ENCODE data around the gene SLC15A4.

SLC15A4 gene

GRCh38 chr12:128823916-128824839 lies at the start of gene SLC15A4:
Gene SLC15A4 (minus strand): TSS chr12:128823958. CDS start chr12:128823943, 15 bp downstream.
- TF ChIP-seq, protein P1, sequence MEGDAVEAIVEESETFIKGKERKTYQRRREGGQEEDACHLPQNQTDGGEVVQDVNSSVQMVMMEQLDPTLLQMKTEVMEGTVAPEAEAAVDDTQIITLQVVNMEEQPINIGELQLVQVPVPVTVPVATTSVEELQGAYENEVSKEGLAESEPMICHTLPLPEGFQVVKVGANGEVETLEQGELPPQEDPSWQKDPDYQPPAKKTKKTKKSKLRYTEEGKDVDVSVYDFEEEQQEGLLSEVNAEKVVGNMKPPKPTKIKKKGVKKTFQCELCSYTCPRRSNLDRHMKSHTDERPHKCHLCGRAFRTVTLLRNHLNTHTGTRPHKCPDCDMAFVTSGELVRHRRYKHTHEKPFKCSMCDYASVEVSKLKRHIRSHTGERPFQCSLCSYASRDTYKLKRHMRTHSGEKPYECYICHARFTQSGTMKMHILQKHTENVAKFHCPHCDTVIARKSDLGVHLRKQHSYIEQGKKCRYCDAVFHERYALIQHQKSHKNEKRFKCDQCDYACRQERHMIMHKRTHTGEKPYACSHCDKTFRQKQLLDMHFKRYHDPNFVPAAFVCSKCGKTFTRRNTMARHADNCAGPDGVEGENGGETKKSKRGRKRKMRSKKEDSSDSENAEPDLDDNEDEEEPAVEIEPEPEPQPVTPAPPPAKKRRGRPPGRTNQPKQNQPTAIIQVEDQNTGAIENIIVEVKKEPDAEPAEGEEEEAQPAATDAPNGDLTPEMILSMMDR (IDR thresholded peaks at IDR 0.05): peak; percentile 20
- no peaks in the 10 kb centered on the region for H3K27me3 ChIP-seq
- H3K4me1 ChIP-seq (ENCODE audit: control insufficient read depth in 1 of 2, insufficient read depth in 1 of 2, low read depth in 1 of 2, low read length in 1 of 2): peaks cover 78 to 85% of the 10 kb centered on the region in 2 experiments
- H3K27ac ChIP-seq: peak within 1 kb of the TSS; percentile 98
- peak within 1 kb of the TSS; percentile 83 to 90 for H3K4me3 ChIP-seq (ENCODE audit: low read depth in 1 of 2, low read length in 1 of 2)
- peaks cover 5% of the 10 kb centered on the region for H3K36me3 ChIP-seq
- H3K9me3 ChIP-seq: no peaks in the 10 kb centered on the region

DNA sequence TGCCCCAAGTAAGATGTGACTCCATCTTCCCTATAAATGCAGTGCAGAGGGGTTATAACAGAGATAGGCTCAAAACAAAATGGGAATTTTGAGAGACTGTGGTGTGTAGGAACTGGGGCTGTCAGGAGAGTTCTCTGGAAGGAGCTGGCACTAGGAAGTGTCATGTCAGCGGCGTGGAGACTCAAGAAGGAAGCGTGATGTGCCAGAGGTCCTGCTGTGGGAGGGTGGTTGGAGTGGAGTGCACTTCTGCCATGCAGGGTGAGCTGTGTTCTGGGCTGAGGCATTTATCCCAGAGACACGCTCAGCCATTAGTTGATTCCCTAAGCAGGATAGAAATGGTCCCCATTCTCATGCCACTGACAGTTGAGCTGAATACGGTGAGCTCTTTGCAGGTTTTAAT lies 48.5 kb upstream of the SLC15A4 start:
- H3K27me3 ChIP-seq: no peaks in the 10 kb centered on the region
- H3K9me3 ChIP-seq: no peaks in the 10 kb centered on the region
- H3K4me3 ChIP-seq (ENCODE audit: low read depth in 1 of 2, low read length in 1 of 2): no peak overlapping the region
- H3K4me1 ChIP-seq (ENCODE audit: control insufficient read depth in 1 of 2, insufficient read depth in 1 of 2, low read depth in 1 of 2, low read length in 1 of 2): peaks cover 8 to 11% of the 10 kb centered on the region in 2 experiments
- H3K36me3 ChIP-seq: peaks cover 54% of the 10 kb centered on the region
- TF ChIP-seq, protein P1 (IDR thresholded peaks at IDR 0.05): no peak
- peak overlapping the region; percentile 30 for H3K27ac ChIP-seq

- no peak overlapping the region for H3K4me3 ChIP-seq (ENCODE audit: low read depth in 1 of 2, low read length in 1 of 2)
These were observed 47.7 kb upstream of the SLC15A4 start for GRCh38 chr12:128871516-128871892.

DNA sequence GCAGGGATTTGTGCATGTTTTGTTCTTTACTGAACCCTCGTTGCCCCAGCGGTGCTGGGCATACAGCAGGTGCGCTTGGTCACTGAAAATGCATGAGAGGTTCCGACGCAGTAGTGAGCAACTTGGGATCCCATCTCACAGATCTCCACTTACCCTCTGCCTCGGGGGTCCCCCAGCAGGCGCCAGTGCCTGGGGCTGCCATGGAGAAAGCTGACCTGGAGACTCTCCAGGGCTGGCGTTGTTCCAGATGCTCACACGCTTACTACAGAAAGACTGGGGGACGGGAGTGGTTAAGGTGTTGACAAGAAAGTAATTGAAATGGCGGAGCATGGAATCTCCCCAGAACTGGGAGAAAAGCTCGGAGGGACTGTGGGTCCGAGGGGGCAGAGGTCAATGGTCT lies 43.7 kb upstream of the SLC15A4 start:
- Histone ChIP-seq H3K27ac (no peak overlapping the region), H3K36me3 (peaks cover 52% of the 10 kb centered on the region), H3K9me3 (no peaks in the 10 kb centered on the region), H3K27me3 (no peaks in the 10 kb centered on the region), H3K4me1 (ENCODE audit: control insufficient read depth in 1 of 2, insufficient read depth in 1 of 2, low read depth in 1 of 2, low read length in 1 of 2) (peaks cover 33 to 37% of the 10 kb centered on the region in 2 experiments), H3K4me3 (ENCODE audit: low read depth in 1 of 2, low read length in 1 of 2) (no peak overlapping the region)
- TF ChIP-seq, protein P1 (IDR thresholded peaks at IDR 0.05): no peak

More at GRCh38 chr12:128871516-128871892, 47.7 kb upstream of the SLC15A4 start:
- TF ChIP-seq, protein P1 (IDR thresholded peaks at IDR 0.05): no peak
- H3K27me3 ChIP-seq: no peaks in the 10 kb centered on the region
- no peaks in the 10 kb centered on the region for H3K9me3 ChIP-seq
- peaks cover 46% of the 10 kb centered on the region for H3K36me3 ChIP-seq
- peaks cover 8 to 11% of the 10 kb centered on the region in 2 experiments for H3K4me1 ChIP-seq (ENCODE audit: control insufficient read depth in 1 of 2, insufficient read depth in 1 of 2, low read depth in 1 of 2, low read length in 1 of 2)
- peak overlapping the region; percentile 53 for H3K27ac ChIP-seq

DNA sequence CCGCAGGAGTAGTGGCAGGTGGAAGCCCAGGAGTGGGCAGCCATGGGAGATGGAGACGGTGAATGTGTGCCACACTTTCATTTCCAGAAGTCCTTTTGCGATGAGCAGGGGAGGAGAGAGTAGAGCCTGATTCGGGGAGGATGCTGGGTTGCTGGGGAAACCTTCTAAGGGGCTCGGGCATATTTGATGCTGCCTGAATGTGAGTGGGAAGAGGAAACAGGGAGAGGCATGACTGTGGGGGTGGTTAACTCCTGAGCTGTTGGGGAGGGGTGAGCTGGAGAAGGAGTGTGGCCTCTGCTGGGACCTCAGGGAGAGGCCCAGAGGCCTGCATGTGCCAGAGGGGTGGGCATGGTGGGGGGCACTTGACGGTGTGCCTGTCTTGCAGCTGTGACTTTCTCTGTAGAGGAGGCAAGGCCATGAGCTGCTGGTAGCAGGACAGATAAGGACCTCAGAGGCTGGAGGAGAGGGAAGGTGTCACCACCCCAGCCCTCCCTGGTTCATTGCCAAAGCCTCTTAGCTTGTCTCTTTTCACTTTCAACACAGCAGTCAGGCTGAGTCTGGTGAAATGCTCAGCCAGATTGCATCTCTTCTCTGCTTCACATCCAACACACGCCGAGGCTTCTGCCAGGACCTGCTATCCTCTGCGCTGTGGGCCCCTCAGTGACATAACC lies 40.9 kb upstream of the SLC15A4 start:
- peak overlapping the region in 1 of 2 experiments; percentile 12 for H3K4me3 ChIP-seq (ENCODE audit: low read depth in 1 of 2, low read length in 1 of 2)
- no peaks in the 10 kb centered on the region for H3K27me3 ChIP-seq

More for the DNA sequence above, 40.9 kb upstream of the SLC15A4 start:
- TF ChIP-seq, protein P1 (IDR thresholded peaks at IDR 0.05): no peak
- Histone ChIP-seq H3K9me3 (no peaks in the 10 kb centered on the region), H3K4me1 (ENCODE audit: control insufficient read depth in 1 of 2, insufficient read depth in 1 of 2, low read depth in 1 of 2, low read length in 1 of 2) (peaks cover 45 to 53% of the 10 kb centered on the region in 2 experiments), H3K36me3 (peaks cover 57% of the 10 kb centered on the region), H3K27ac (peak overlapping the region; percentile 98)

All from neutrophil (primary cell).